ENCODE data around the gene KRTAP9-1.
"Not testable (repeated sequence)": the region's sequence is repeated elsewhere in the genome, so short reads cannot be mapped to it uniquely, and the experiment has no call there.

The KRTAP9-1 gene

GRCh38 chr17:41150026-41150425 is 39.7 kb upstream of the KRTAP9-1 start:
- no peak for TF ChIP-seq GABPA (IDR thresholded peaks at IDR 0.05; ENCODE audit: low read depth)
- H3K4me3 ChIP-seq (replicated peaks; ENCODE audit: insufficient read depth, low read length): no peak overlapping the region
- H3K27me3 ChIP-seq (ENCODE audit: insufficient read depth, poor library complexity, severe bottlenecking): peaks cover 2% of the 10 kb centered on the region
- no peak overlapping the region for H3K27ac ChIP-seq (replicated peaks)
- no peak for DNase-seq (ENCODE audit: low read depth in 1 of 2, low spot score in 1 of 2)

GRCh38 chr17:41151525-41151924 is 38.2 kb upstream of the KRTAP9-1 start:
- Histone ChIP-seq H3K27me3 (ENCODE audit: insufficient read depth, poor library complexity, severe bottlenecking) (peaks cover 2% of the 10 kb centered on the region), H3K27ac (replicated peaks) (no peak overlapping the region), H3K4me3 (replicated peaks; ENCODE audit: insufficient read depth, low read length) (no peak overlapping the region)
- no peak for TF ChIP-seq GABPA (IDR thresholded peaks at IDR 0.05; ENCODE audit: low read depth)
- TF ChIP-seq, protein P1, sequence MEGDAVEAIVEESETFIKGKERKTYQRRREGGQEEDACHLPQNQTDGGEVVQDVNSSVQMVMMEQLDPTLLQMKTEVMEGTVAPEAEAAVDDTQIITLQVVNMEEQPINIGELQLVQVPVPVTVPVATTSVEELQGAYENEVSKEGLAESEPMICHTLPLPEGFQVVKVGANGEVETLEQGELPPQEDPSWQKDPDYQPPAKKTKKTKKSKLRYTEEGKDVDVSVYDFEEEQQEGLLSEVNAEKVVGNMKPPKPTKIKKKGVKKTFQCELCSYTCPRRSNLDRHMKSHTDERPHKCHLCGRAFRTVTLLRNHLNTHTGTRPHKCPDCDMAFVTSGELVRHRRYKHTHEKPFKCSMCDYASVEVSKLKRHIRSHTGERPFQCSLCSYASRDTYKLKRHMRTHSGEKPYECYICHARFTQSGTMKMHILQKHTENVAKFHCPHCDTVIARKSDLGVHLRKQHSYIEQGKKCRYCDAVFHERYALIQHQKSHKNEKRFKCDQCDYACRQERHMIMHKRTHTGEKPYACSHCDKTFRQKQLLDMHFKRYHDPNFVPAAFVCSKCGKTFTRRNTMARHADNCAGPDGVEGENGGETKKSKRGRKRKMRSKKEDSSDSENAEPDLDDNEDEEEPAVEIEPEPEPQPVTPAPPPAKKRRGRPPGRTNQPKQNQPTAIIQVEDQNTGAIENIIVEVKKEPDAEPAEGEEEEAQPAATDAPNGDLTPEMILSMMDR (IDR thresholded peaks at IDR 0.05; ENCODE audit: insufficient read depth, low read length): no peak
- no peak for TF ChIP-seq SPI1 (IDR thresholded peaks at IDR 0.05; ENCODE audit: borderline replicate concordance, low read depth)
- TF ChIP-seq, protein P2, sequence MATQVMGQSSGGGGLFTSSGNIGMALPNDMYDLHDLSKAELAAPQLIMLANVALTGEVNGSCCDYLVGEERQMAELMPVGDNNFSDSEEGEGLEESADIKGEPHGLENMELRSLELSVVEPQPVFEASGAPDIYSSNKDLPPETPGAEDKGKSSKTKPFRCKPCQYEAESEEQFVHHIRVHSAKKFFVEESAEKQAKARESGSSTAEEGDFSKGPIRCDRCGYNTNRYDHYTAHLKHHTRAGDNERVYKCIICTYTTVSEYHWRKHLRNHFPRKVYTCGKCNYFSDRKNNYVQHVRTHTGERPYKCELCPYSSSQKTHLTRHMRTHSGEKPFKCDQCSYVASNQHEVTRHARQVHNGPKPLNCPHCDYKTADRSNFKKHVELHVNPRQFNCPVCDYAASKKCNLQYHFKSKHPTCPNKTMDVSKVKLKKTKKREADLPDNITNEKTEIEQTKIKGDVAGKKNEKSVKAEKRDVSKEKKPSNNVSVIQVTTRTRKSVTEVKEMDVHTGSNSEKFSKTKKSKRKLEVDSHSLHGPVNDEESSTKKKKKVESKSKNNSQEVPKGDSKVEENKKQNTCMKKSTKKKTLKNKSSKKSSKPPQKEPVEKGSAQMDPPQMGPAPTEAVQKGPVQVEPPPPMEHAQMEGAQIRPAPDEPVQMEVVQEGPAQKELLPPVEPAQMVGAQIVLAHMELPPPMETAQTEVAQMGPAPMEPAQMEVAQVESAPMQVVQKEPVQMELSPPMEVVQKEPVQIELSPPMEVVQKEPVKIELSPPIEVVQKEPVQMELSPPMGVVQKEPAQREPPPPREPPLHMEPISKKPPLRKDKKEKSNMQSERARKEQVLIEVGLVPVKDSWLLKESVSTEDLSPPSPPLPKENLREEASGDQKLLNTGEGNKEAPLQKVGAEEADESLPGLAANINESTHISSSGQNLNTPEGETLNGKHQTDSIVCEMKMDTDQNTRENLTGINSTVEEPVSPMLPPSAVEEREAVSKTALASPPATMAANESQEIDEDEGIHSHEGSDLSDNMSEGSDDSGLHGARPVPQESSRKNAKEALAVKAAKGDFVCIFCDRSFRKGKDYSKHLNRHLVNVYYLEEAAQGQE (IDR thresholded peaks at IDR 0.05; ENCODE audit: insufficient replicate concordance, low read depth): no peak
- no peak for TF ChIP-seq POLR2AphosphoS5 (IDR thresholded peaks at IDR 0.05; ENCODE audit: low read depth)
- DNase-seq (ENCODE audit: low read depth in 1 of 2, low spot score in 1 of 2): no peak

- Histone ChIP-seq H3K4me3 (replicated peaks; ENCODE audit: insufficient read depth, low read length) (no peak overlapping the region), H3K27me3 (ENCODE audit: insufficient read depth, poor library complexity, severe bottlenecking) (peaks cover 2% of the 10 kb centered on the region), H3K27ac (replicated peaks) (no peak overlapping the region)
- TF ChIP-seq POLR2AphosphoS5 (IDR thresholded peaks at IDR 0.05; ENCODE audit: low read depth) (no peak), GABPA (IDR thresholded peaks at IDR 0.05; ENCODE audit: low read depth) (no peak), SPI1 (IDR thresholded peaks at IDR 0.05; ENCODE audit: borderline replicate concordance, low read depth) (no peak)
- TF ChIP-seq, protein P1 (IDR thresholded peaks at IDR 0.05; ENCODE audit: insufficient read depth, low read length): no peak
- TF ChIP-seq, protein P2 (IDR thresholded peaks at IDR 0.05; ENCODE audit: insufficient replicate concordance, low read depth): no peak
- DNase-seq (ENCODE audit: low read depth in 1 of 2, low spot score in 1 of 2): no peak
Measured at GRCh38 chr17:41153856-41154255, 35.8 kb upstream of the KRTAP9-1 start.

GRCh38 chr17:41160190-41160589 is 29.5 kb upstream of the KRTAP9-1 start:
- H3K27ac ChIP-seq (replicated peaks); H3K27me3 ChIP-seq (ENCODE audit: insufficient read depth, poor library complexity, severe bottlenecking); DNase-seq (ENCODE audit: low read depth in 1 of 2, low spot score in 1 of 2); H3K4me3 ChIP-seq (replicated peaks; ENCODE audit: insufficient read depth, low read length): not testable (repeated sequence)

GRCh38 chr17:41160648-41161047 is 29.0 kb upstream of the KRTAP9-1 start, which contains the start of gene KRTAP4-4:
Gene KRTAP4-4 (minus strand): TSS chr17:41160748. CDS start chr17:41160691, 57 bp downstream.
- Histone ChIP-seq H3K27me3 (ENCODE audit: insufficient read depth, poor library complexity, severe bottlenecking) (no peaks in the 10 kb centered on the region), H3K27ac (replicated peaks) (no peak within 1 kb of the TSS), H3K4me3 (replicated peaks; ENCODE audit: insufficient read depth, low read length) (no peak within 1 kb of the TSS)
- TF ChIP-seq, protein P2 (IDR thresholded peaks at IDR 0.05; ENCODE audit: insufficient replicate concordance, low read depth): no peak
- TF ChIP-seq GABPA (IDR thresholded peaks at IDR 0.05; ENCODE audit: low read depth) (no peak), SPI1 (IDR thresholded peaks at IDR 0.05; ENCODE audit: borderline replicate concordance, low read depth) (no peak), POLR2AphosphoS5 (IDR thresholded peaks at IDR 0.05; ENCODE audit: low read depth) (no peak)
- TF ChIP-seq, protein P1 (IDR thresholded peaks at IDR 0.05; ENCODE audit: insufficient read depth, low read length): no peak
- DNase-seq (ENCODE audit: low read depth in 1 of 2, low spot score in 1 of 2): no peak
